C4-2B (cell line): ENCODE measurements around the gene POLR2E.

Experiments
- ZFX ChIP-seq: fragments of 450-650 bp; IDR thresholded peaks from 2 replicates; pipeline ENCODE4 v1.6.1; 2017
- TF ChIP-seq, protein P1 (sequence below): fragments of 450-650 bp; conservative IDR thresholded peaks from 2 replicates; pipeline ENCODE4 v1.5.1; 2017; ENCODE audit warnings: mild to moderate bottlenecking

DNA sequence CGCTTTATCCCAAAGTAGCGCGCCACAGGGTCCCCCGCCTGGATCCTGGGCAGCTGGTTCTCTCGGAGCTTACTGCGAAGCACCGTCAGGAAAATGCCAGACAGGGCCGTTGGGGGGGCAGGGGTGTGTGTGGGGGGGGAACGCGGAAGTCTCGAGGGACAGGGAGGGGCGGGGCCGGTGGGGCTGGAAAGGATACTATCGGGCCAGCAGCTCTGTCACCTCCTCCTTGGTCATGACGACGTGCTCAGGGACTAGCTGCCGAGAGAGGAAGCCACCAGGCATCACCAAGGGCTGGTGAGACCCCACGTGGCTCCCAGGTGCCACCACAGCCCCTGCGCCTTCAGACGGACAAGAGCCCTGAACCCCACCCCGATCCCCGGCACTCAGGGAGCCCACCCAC lies 5.3 kb downstream of the POLR2E start:
- TF ChIP-seq, protein P1, sequence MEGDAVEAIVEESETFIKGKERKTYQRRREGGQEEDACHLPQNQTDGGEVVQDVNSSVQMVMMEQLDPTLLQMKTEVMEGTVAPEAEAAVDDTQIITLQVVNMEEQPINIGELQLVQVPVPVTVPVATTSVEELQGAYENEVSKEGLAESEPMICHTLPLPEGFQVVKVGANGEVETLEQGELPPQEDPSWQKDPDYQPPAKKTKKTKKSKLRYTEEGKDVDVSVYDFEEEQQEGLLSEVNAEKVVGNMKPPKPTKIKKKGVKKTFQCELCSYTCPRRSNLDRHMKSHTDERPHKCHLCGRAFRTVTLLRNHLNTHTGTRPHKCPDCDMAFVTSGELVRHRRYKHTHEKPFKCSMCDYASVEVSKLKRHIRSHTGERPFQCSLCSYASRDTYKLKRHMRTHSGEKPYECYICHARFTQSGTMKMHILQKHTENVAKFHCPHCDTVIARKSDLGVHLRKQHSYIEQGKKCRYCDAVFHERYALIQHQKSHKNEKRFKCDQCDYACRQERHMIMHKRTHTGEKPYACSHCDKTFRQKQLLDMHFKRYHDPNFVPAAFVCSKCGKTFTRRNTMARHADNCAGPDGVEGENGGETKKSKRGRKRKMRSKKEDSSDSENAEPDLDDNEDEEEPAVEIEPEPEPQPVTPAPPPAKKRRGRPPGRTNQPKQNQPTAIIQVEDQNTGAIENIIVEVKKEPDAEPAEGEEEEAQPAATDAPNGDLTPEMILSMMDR: no peak
- TF ChIP-seq ZFX: no peak
